OCI-M2 (cell line): ENCODE measurements around the gene ARMH4.

Experiments used
- DNase-seq: peaks from one replicate; lab custom pipeline; 2025; ENCODE audit not compliant: unreplicated experiment; lab: John Stamatoyannopoulos, UW

Gene ARMH4

GRCh38 chr14:58060077-58060476, 91.9 kb downstream of the ARMH4 start:
- no peak for DNase-seq

- DNase-seq, result no peak
Observed at GRCh38 chr14:58059126-58059525, 92.9 kb downstream of the ARMH4 start.

GRCh38 chr14:58055497-58056010, 96.5 kb downstream of the ARMH4 start:
- DNase-seq, result no peak

GRCh38 chr14:58054100-58054499, 97.9 kb downstream of the ARMH4 start:
- DNase-seq, result no peak

- no peak for DNase-seq
Observed at GRCh38 chr14:58048219-58048618, 103.8 kb downstream of the ARMH4 start.

GRCh38 chr14:58027904-58028303, 124.1 kb downstream of the ARMH4 start:
- DNase-seq, result no peak

- DNase-seq, result no peak
Observed at GRCh38 chr14:58026967-58027366, 125.0 kb downstream of the ARMH4 start.

- DNase-seq, result no peak
Observed at GRCh38 chr14:58026219-58026618, 125.8 kb downstream of the ARMH4 start.

GRCh38 chr14:58014778-58015177, 137.2 kb downstream of the ARMH4 start:
- no peak for DNase-seq

GRCh38 chr14:58002618-58003017, 149.4 kb downstream of the ARMH4 start:
- no peak for DNase-seq

- DNase-seq, result no peak
Observed at GRCh38 chr14:57999979-58000378, 152.0 kb downstream of the ARMH4 start.

- no peak for DNase-seq
Observed at GRCh38 chr14:57999471-57999870, 152.5 kb downstream of the ARMH4 start.

GRCh38 chr14:57998766-57999165, 153.2 kb downstream of the ARMH4 start:
- no peak for DNase-seq

- DNase-seq, result no peak
Observed at GRCh38 chr14:57991353-57991752, 160.7 kb downstream of the ARMH4 start.

GRCh38 chr14:57988445-57988844, 163.6 kb downstream of the ARMH4 start:
- no peak for DNase-seq

- DNase-seq, result no peak
Observed at GRCh38 chr14:57987596-57988300, 164.3 kb downstream of the ARMH4 start.

- DNase-seq, result no peak
Observed at GRCh38 chr14:57987051-57987450, 165.0 kb downstream of the ARMH4 start.

- no peak for DNase-seq
Observed at GRCh38 chr14:57982804-57983634, 169.0 kb downstream of the ARMH4 start.

GRCh38 chr14:57981817-57982560, 170.0 kb downstream of the ARMH4 start:
- DNase-seq, result no peak

GRCh38 chr14:57979376-57980048, 172.5 kb downstream of the ARMH4 start:
- DNase-seq, result no peak

- DNase-seq, result no peak
Observed at GRCh38 chr14:57976701-57977100, 175.3 kb downstream of the ARMH4 start.
